Glomerular visceral epithelial cell (primary cell): Measurements from ENCODE around the gene EPN2.

Source experiments
- DNase-seq: peaks from one replicate; pipeline ENCODE4 v3.0.0-alpha.2; 2016; ENCODE audit errors: extremely low spot score

Gene EPN2

GRCh38 chr17:19331134-19331533 is 94.0 kb downstream of the EPN2 start:
- DNase-seq: peak; percentile 64

- DNase-seq: no peak
These were observed 94.5 kb downstream of the EPN2 start for GRCh38 chr17:19331543-19332245.

- DNase-seq: no peak
These were observed 95.4 kb downstream of the EPN2 start for GRCh38 chr17:19332371-19333131.

GRCh38 chr17:19333132-19333440 is 95.9 kb downstream of the EPN2 start:
- no peak for DNase-seq

- no peak for DNase-seq
These were observed 96.6 kb downstream of the EPN2 start for GRCh38 chr17:19333736-19334290.

GRCh38 chr17:19334331-19334730 is 97.2 kb downstream of the EPN2 start:
- no peak for DNase-seq

GRCh38 chr17:19335951-19336631 is 98.9 kb downstream of the EPN2 start:
- no peak for DNase-seq

GRCh38 chr17:19336938-19337711 is 100.0 kb downstream of the EPN2 start:
- DNase-seq: no peak

GRCh38 chr17:19337712-19338023 is 100.5 kb downstream of the EPN2 start:
- no peak for DNase-seq

- DNase-seq: peak; percentile 62
These were observed 101.1 kb downstream of the EPN2 start for GRCh38 chr17:19338031-19338990.

GRCh38 chr17:19339341-19339815 is 102.2 kb downstream of the EPN2 start:
- DNase-seq: no peak

- no peak for DNase-seq
These were observed 104.1 kb downstream of the EPN2 start for GRCh38 chr17:19341211-19341631.

- DNase-seq: no peak
These were observed 104.8 kb downstream of the EPN2 start for GRCh38 chr17:19341641-19342610.

GRCh38 chr17:19342611-19343255 is 105.6 kb downstream of the EPN2 start:
- DNase-seq: no peak

GRCh38 chr17:19343256-19343630 is 106.1 kb downstream of the EPN2 start:
- no peak for DNase-seq

- no peak for DNase-seq
These were observed 106.5 kb downstream of the EPN2 start for GRCh38 chr17:19343671-19344151.

- no peak for DNase-seq
These were observed 107.3 kb downstream of the EPN2 start for GRCh38 chr17:19344311-19345066.

- DNase-seq: no peak
These were observed 107.9 kb downstream of the EPN2 start for GRCh38 chr17:19345067-19345460.
